Kidney tubule cell (primary cell): ENCODE measurements around the gene HIF1AN.

Experiments
- DNase-seq: peaks from one replicate; pipeline ENCODE4 v3.0.0-alpha.2; 2018; ENCODE audit warnings: low spot score

HIF1AN gene

DNA sequence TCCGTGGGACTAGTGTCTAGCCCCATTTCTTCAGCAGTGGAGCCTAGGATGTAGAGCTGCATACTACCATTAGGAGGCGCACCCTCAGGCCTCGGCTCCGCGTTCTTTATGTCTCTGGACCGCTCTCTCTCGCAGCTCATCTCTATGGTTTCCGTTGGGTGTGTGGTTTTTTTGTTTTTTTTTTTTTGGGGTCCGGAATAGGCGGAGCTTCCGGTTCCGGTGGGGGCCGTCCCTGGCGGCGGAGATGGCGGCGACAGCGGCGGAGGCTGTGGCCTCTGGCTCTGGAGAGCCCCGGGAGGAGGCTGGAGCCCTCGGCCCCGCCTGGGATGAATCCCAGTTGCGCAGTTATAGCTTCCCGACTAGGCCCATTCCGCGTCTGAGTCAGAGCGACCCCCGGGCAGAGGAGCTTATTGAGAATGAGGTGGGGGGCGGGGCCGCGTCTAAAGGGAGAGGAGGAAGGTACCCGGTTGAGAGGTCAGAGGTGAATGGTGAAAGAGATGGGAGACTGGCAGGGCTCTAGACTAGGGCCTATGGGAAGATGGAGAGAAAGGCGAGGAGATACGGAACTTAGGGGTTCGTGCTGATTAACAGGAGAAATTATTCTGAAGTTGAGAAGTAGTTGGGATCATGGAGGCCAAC, at the start of gene HIF1AN:
Gene HIF1AN, plus strand, starts transcription at position 229 of the 639 bp plus-strand sequence. Its CDS starts 16 bp downstream, at position 245.
- peak; percentile 97 for DNase-seq

- DNase-seq, result no peak
These were observed 48.2 kb upstream of the HIF1AN start for GRCh38 chr10:100487529-100487928.

DNA sequence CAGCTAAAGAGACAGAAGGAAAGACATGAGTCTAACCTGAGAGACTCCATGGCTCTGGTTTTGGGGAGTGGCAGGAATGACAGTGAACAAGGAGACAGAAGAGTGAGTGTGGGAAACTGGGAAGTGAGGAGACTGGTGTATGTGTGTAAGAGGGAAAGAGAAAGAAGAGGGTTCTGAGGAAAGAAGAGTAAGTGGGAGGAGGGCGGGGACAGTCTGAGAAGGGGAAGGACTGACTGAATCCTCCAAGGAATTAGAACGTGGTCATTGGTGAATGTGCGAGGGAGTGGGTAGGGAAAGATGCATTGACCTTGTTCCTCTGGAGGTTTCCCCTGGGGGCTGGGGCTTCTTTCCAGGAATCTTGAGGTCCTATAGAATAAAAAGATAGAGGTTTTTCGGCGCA, 46.3 kb upstream of the HIF1AN start:
- DNase-seq, result no peak

DNA sequence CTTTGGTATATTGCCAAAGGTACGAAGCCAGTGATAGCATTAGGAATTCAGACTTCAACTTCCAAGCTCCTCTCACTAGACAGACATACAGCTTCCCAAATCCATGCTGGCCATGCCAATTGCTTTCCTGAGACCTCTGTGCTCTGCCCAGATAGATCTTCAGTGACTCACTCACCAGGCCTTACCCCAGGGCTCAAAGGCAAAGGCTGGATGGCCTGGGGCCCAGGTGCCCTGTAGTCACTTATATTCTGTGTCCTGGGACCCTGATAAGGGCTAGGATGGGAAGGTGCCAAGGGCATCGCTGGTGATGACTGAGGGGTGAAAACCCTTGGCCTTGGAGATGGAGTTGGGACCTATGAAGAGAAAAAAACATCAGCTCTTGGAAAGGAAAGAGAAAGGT, 45.2 kb upstream of the HIF1AN start:
- DNase-seq, result no peak

- DNase-seq, result no peak
These were observed 39.2 kb upstream of the HIF1AN start for GRCh38 chr10:100496567-100496966.

- DNase-seq, result no peak
These were observed 37.7 kb upstream of the HIF1AN start for GRCh38 chr10:100498059-100498458.

GRCh38 chr10:100501423-100501822, 34.3 kb upstream of the HIF1AN start:
- no peak for DNase-seq

GRCh38 chr10:100502926-100503494, 32.7 kb upstream of the HIF1AN start:
- DNase-seq, result no peak

GRCh38 chr10:100504096-100504495, 31.6 kb upstream of the HIF1AN start:
- no peak for DNase-seq

DNA sequence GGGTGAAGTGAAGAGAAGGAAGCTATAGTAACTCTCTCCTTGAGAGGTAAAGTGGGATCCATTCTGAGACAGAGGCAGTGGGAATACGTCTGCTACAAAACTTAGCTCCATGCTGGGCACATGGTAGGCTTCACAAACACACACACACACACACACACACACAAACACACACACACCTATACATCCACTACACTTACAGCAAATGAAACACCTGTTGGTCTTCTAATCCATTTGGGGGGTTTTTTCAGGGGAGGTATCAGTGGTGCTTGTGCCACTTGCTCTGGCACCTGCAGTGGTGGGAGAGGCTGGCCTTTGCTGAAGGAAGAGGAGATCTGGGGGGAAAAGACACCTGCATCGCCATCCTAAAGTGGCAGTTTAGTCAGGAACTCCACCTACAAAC, 30.6 kb upstream of the HIF1AN start:
- no peak for DNase-seq

GRCh38 chr10:100506596-100507356, 29.0 kb upstream of the HIF1AN start:
- DNase-seq, result peak; percentile 84

DNA sequence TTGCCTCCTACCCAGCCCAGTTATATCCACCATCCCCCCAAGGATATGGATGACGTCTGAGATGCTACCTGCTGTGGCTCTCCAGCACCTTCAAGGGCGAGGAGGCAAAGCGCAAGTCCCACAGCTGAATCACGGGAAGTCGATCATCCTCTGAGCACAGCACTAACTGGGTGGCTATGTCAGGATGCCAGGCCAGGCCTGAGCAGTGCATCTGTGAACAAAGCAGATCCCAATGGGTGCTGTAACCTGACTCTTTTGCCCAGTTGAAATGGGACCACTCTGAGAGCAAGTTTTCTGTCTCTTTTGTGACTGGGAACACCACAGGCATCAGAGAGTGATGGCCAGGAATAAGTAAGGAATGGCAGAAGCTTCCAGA, 28.4 kb upstream of the HIF1AN start:
- no peak for DNase-seq

- DNase-seq, result no peak
These were observed 27.5 kb upstream of the HIF1AN start for GRCh38 chr10:100508266-100508665.

- DNase-seq, result peak; percentile 60
These were observed 27.0 kb upstream of the HIF1AN start for GRCh38 chr10:100508691-100509150.

GRCh38 chr10:100509241-100509840, 26.4 kb upstream of the HIF1AN start:
- DNase-seq, result no peak

DNA sequence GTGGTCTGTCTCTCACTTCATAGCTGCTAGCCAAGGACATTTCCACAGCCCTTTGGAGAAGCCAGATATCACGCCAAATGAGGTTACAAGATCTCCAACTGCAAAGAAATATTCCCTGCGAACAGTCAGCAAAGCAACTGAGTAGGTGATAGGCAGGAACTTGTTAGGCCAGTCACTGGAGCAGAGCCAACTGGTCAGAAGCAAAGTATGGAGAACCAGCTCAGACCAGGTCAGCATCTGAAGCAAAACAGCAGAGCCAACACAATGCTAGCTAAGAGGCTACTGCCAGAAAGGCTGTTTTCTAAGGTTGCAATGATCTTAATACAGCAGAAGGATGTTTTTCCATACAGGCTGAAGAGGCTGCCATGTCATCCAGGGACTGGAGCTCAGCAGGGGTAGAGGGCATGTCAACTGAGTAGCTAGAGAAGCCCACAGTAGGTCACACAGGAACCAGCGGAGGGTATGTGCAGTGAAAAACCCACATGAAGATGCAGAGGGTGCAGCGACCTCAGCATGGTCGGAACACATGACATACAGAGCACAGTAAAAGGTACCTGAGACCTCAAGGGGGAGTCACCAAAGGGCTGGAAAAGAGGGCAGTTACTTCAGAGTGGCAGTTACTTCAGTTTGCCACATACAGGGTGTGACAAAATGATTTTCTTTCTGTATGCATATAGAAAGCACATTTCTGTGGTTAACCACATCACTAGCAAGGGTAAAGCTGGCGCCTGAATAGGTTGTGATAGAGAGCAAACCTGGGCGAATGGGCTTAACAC, 25.0 kb upstream of the HIF1AN start:
- peak; percentile 19 for DNase-seq

DNA sequence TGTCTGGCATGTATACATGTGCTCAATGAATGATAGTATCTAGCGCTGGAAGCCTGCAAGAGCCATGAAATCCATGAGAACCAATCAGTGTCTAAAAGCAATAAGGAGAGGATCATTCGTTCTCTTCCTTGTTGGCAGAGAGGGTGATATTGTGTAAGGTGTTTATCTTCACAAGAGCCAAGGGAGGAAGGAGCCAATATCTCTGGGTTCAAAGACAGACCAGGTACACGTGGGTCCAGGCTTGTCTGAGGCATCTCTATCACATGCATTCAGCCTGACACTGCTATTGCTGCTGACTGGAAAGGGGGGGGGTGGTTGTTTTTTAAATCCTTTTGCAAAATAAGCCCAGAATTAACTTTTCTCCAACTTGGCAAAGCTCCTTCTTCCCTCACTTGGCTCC, 20.1 kb upstream of the HIF1AN start:
- no peak for DNase-seq

DNA sequence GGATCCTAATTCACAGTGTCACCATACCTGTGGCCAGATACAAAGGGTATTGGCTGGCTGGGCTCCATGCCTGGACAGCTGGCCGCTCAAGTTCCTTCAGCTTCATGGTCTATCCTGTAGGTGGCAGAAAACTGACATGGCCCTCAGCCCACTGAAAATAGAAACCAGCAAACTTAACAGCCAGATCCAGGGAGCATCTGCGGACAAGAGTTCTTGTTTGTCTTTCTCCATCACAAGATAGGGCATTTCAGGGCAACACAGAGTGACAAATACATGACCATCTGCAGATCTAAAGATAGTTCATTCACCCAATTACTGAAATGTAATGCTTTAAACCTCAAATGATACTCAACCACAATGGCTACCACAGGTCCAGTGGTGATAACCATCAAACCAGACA, 18.9 kb upstream of the HIF1AN start:
- no peak for DNase-seq

DNA sequence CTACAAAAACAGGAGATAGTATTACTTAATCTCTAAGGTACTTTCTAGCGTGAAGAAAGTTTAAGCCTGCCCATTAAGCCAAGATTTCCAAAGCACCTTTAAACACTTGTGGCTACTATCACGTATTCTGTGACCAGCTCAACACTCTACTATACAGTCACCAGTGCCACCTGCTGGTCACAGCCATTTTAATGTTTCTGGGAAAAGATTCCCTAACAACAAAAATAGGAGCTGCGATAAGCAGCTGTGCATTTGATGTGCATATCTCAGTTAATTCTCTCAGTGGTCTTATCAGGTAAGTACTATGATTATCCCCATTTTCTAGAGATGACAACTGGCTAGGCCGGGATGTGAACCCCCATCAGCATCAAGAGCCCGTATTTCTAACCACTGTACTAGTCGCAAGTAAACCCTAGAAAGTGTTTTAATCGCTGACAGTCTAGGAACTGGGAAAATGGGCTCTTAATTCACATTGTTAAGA, 16.9 kb upstream of the HIF1AN start:
- DNase-seq, result peak; percentile 74

GRCh38 chr10:100519311-100520051, 16.3 kb upstream of the HIF1AN start, which contains the start of gene SEC31B:
TSS of gene SEC31B (minus strand) at chr10:100519861. CDS start at chr10:100516952, 2,909 bp downstream.
- peak; percentile 17 for DNase-seq

GRCh38 chr10:100520811-100521210, 14.9 kb upstream of the HIF1AN start:
- DNase-seq, result peak; percentile 30
